ENCODE measurements around the gene FBXO46.

FBXO46 gene

GRCh38 chr19:45730368-45731288 is at the start of gene FBXO46:
Gene FBXO46, minus strand, starts transcription at chr19:45730896. Its CDS starts 17,401 bp downstream, at chr19:45713495.
- peak within 1 kb of the TSS; percentile 95 for H3K4me3 ChIP-seq (replicated peaks; ENCODE audit: low read depth, low read length)
- DNase-seq (ENCODE audit: extremely low read depth, low read depth) = peak; percentile 94
- no peak for TF ChIP-seq CTCF (IDR thresholded peaks at IDR 0.05; ENCODE audit: low read depth, low read length, missing control alignments)

- DNase-seq (ENCODE audit: extremely low read depth, low read depth) = no peak
- no peak overlapping the region for H3K4me3 ChIP-seq (replicated peaks; ENCODE audit: low read depth, low read length)
- TF ChIP-seq CTCF (IDR thresholded peaks at IDR 0.05; ENCODE audit: low read depth, low read length, missing control alignments) = no peak
Observed at GRCh38 chr19:45780146-45780447, 49.4 kb upstream of the FBXO46 start.

GRCh38 chr19:45779231-45780145 is 48.8 kb upstream of the FBXO46 start:
- DNase-seq (ENCODE audit: extremely low read depth, low read depth) = no peak
- peak; percentile 16 for TF ChIP-seq CTCF (IDR thresholded peaks at IDR 0.05; ENCODE audit: low read depth, low read length, missing control alignments)
- H3K4me3 ChIP-seq (replicated peaks; ENCODE audit: low read depth, low read length) = no peak overlapping the region

- TF ChIP-seq CTCF (IDR thresholded peaks at IDR 0.05; ENCODE audit: low read depth, low read length, missing control alignments) = no peak
- no peak overlapping the region for H3K4me3 ChIP-seq (replicated peaks; ENCODE audit: low read depth, low read length)
- no peak for DNase-seq (ENCODE audit: extremely low read depth, low read depth)
Observed at GRCh38 chr19:45778010-45778661, 47.4 kb upstream of the FBXO46 start.

GRCh38 chr19:45777395-45777961 is 46.8 kb upstream of the FBXO46 start:
- TF ChIP-seq CTCF (IDR thresholded peaks at IDR 0.05; ENCODE audit: low read depth, low read length, missing control alignments) = no peak
- no peak for DNase-seq (ENCODE audit: extremely low read depth, low read depth)

GRCh38 chr19:45774765-45775164 is 44.1 kb upstream of the FBXO46 start:
- no peak for TF ChIP-seq CTCF (IDR thresholded peaks at IDR 0.05; ENCODE audit: low read depth, low read length, missing control alignments)
- no peak for DNase-seq (ENCODE audit: extremely low read depth, low read depth)
- no peak overlapping the region for H3K4me3 ChIP-seq (replicated peaks; ENCODE audit: low read depth, low read length)

More at GRCh38 chr19:45777395-45777961, 46.8 kb upstream of the FBXO46 start:
- no peak overlapping the region for H3K4me3 ChIP-seq (replicated peaks; ENCODE audit: low read depth, low read length)

Measured in HFF-Myc (cell line).